Stimulated activated CD8-positive, alpha-beta memory T cell treated with anti-CD3 and anti-CD28 coated beads, Interleukin-7, amount 100 ng/mL, for 1 hour (primary cell): Measurements from ENCODE around the gene CILP.
A peak's percentile ranks its signal among the peaks of the same experiment; 100 is the strongest.
"Not testable (repeated sequence)": the region's sequence is repeated elsewhere in the genome, so short reads cannot be mapped to it uniquely, and the experiment has no call there.

Experiments
- DNase-seq, 2 donors: peaks; one replicate each; pipeline ENCODE4 v3.0.0-alpha.2; 2020; ENCODE audit warnings: low read depth in 2 of 2

The CILP gene

GRCh38 chr15:65194826-65195547 lies 16.3 kb downstream of the CILP start:
- DNase-seq, result no peak

GRCh38 chr15:65192016-65192415 lies 19.3 kb downstream of the CILP start:
- no peak for DNase-seq

- DNase-seq, result no peak
Measured at GRCh38 chr15:65189102-65189740, 22.1 kb downstream of the CILP start.

- not testable (repeated sequence) for DNase-seq
Measured at GRCh38 chr15:65188472-65188871, 22.8 kb downstream of the CILP start.

- peak; percentile 73 for DNase-seq
Measured at GRCh38 chr15:65184868-65185717, 26.2 kb downstream of the CILP start, which contains the start of gene CLPX. TSS of gene CLPX (minus strand) at chr15:65185342. CDS start at chr15:65185153, 189 bp downstream.

- DNase-seq, result peak in 1 of 2 donors; percentile 1
Measured at GRCh38 chr15:65184305-65184867, 26.9 kb downstream of the CILP start.

GRCh38 chr15:65183865-65184159 lies 27.5 kb downstream of the CILP start:
- no peak for DNase-seq

GRCh38 chr15:65182538-65182937 lies 28.7 kb downstream of the CILP start:
- DNase-seq, result no peak

- DNase-seq, result not testable (repeated sequence)
Measured at GRCh38 chr15:65181582-65182353, 29.5 kb downstream of the CILP start.

- no peak for DNase-seq
Measured at GRCh38 chr15:65180167-65180566, 31.1 kb downstream of the CILP start.

- no peak for DNase-seq
Measured at GRCh38 chr15:65177901-65178300, 33.4 kb downstream of the CILP start.

GRCh38 chr15:65176056-65176455 lies 35.2 kb downstream of the CILP start:
- DNase-seq, result no peak

GRCh38 chr15:65175511-65175910 lies 35.8 kb downstream of the CILP start:
- no peak for DNase-seq

- no peak for DNase-seq
Measured at GRCh38 chr15:65174509-65174908, 36.8 kb downstream of the CILP start.

GRCh38 chr15:65172531-65172930 lies 38.7 kb downstream of the CILP start:
- no peak for DNase-seq

- DNase-seq, result no peak
Measured at GRCh38 chr15:65171428-65171827, 39.8 kb downstream of the CILP start.

GRCh38 chr15:65165875-65166274 lies 45.4 kb downstream of the CILP start:
- no peak for DNase-seq

- no peak for DNase-seq
Measured at GRCh38 chr15:65164139-65164538, 47.1 kb downstream of the CILP start.

- DNase-seq, result no peak
Measured at GRCh38 chr15:65163041-65163440, 48.2 kb downstream of the CILP start.

GRCh38 chr15:65156692-65157091 lies 54.6 kb downstream of the CILP start:
- DNase-seq, result no peak

- DNase-seq, result no peak
Measured at GRCh38 chr15:65154720-65155119, 56.6 kb downstream of the CILP start.

- no peak for DNase-seq
Measured at GRCh38 chr15:65147902-65148301, 63.4 kb downstream of the CILP start.
